GM19468 (cell line): Measurements from ENCODE around the gene CDC20.

Experiments
- ATAC-seq: cut with Tn5 transposase; IDR thresholded peaks from one replicate; pipeline ENCODE4 v1.9.1; 2021; ENCODE audit warnings: mild to moderate bottlenecking, moderate library complexity, moderate number of reproducible peaks; ENCODE audit not compliant: unreplicated experiment; ENCODE audit errors: extremely low read depth

The CDC20 gene

GRCh38 chr1:43327549-43328292 lies 31.1 kb upstream of the CDC20 start:
- ATAC-seq = no peak

DNA sequence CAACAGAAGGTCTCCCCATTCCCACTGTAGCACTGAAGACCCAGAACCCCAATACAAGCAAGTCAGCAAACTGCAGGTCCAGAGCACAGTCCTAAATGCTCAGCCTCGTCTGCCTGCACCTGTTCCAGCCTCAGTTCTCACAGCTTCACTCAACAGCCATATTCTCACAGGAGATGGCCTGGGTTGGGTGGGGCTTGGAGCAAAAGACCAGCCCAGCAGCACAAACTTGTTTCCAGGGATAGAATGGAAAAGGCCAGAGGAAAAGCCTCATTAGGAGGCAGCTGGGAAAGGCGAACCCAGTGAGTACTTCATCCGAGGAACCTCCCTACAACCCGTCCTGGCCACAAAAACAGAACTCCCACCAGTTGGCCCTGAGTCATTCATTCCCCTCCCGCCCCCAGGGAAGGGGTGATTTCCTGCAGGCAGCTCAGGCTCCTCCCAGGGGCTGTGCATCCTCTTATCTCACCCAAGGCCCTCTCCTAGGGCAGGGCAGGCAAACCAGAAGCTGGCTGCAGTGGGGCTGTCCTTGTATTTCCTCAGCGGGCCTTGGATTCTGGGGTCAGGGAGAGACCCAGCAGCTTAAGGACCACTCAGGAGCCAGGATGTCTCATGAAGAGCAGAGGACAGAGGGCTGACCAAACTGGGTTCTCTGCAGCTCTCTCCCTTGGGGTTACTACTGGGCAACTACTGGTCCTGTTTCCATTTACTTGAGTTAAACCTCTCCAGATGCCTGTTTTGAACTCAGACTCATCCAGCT lies 28.6 kb upstream of the CDC20 start:
- ATAC-seq = no peak

- no peak for ATAC-seq
Measured at GRCh38 chr1:43331688-43332087, 27.1 kb upstream of the CDC20 start.

DNA sequence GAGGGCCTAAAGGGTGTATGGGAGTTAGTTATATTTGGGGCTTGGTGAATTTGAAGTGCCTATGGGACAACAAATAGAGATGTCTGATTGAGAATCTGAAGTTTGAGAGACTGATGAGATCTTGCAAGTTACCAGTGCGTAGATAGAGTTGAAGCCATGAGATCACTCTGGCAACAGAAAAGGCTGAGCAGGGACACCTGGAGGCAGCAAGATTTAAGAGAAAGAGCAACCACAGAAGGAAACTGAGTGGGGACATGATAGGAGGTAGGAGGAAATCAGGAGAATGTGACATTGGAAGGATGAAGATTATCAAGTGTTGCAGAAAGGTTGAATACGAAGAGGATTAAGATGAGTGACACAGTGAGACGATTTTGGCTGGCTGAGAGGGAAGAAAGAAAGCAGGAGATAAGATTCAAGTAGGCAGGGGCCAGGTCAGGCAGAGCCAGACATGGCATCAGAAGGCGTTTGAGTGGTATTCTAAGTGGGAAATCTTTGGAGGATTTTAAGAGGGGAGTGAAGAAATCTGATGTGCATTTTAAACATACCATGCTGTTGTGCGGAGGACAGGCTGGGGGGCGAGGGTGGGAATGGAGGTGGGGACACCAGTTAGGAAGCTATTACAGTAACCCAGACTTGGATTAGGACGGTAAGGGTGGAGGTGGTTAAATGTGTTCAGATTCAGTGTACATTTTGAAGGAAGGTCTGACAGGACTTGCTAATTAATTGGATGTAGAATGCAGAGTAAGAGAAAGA lies 24.2 kb upstream of the CDC20 start:
- no peak for ATAC-seq

DNA sequence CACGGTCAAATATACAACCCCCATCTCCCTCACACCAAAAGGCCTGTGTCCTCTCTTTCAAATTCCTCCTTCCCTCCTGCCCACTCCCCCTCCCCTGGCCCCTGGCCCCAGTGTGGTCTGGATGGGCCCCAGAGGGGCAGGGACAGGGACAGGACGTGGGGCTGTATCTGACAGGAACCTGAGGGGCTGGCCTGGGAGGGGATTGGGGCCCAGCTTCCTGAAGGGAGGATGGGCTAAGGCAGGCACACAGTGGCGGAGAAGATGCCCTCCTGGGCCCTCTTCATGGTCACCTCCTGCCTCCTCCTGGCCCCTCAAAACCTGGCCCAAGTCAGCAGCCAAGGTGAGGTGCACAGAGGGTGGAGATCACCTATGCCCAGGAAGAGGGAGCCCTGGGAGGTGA lies 21.2 kb upstream of the CDC20 start, which contains the start of gene MPL:
TSS of gene MPL (plus strand) at position 231 of the 400 bp plus-strand sequence. CDS start at position 262, 31 bp downstream.
- ATAC-seq = no peak

DNA sequence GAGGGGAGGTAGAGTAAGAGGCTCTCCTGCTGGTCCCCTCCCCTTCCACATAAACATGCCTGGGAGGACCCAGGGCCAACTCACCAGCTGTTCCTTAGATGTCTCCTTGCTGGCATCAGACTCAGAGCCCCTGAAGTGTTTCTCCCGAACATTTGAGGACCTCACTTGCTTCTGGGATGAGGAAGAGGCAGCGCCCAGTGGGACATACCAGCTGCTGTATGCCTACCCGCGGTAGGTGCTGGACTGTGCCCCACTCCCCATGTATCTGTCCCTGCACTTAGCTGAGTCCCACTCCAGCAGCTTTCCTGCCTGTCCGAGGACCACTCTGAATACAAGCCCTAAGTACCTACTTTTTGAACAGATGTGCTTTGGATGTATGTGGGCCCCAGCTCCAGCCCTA lies 20.8 kb upstream of the CDC20 start:
- no peak for ATAC-seq

- no peak for ATAC-seq
Measured at GRCh38 chr1:43339584-43340232, 19.1 kb upstream of the CDC20 start.

- no peak for ATAC-seq
Measured at GRCh38 chr1:43340559-43340958, 18.2 kb upstream of the CDC20 start.

GRCh38 chr1:43344267-43344850 lies 14.4 kb upstream of the CDC20 start:
- ATAC-seq = no peak

GRCh38 chr1:43345120-43345519 lies 13.7 kb upstream of the CDC20 start:
- no peak for ATAC-seq

- ATAC-seq = no peak
Measured at GRCh38 chr1:43346636-43347035, 12.1 kb upstream of the CDC20 start.

- no peak for ATAC-seq
Measured at GRCh38 chr1:43348343-43348808, 10.4 kb upstream of the CDC20 start.

GRCh38 chr1:43348809-43349593 lies 9.8 kb upstream of the CDC20 start:
- ATAC-seq = no peak

DNA sequence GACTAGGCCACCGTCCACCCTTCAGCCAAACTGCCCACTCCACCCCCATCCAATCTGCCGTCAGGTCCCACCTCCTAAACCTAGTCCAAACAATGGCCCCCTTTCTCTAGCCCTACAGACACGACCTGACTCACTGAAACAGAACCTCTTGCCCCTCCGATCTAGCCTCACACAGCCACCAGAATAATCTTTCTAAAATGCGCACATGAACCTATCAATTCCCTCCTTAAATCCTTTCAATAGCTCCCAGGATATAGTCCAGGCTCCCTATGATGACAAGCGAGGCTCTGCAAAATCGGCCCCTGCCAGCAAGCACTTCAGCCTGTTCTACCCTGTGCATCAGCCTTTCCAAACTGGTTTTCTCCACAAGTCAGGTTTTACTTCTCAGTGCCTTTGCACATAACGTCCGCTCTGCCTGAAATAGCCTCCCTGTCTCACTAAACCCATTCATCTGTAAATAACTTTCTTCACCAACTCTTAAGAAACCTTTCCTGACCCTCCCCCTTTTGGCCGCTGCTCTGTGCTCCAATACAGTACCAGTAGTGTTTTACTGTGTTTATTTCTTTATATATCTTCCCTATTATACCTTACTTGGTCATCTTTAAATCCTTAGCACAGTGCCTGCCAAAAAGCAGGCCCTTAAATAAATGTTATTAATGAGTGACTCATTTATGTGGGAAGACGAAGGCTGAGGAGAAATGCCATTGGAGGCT lies 9.0 kb upstream of the CDC20 start:
- ATAC-seq = no peak

DNA sequence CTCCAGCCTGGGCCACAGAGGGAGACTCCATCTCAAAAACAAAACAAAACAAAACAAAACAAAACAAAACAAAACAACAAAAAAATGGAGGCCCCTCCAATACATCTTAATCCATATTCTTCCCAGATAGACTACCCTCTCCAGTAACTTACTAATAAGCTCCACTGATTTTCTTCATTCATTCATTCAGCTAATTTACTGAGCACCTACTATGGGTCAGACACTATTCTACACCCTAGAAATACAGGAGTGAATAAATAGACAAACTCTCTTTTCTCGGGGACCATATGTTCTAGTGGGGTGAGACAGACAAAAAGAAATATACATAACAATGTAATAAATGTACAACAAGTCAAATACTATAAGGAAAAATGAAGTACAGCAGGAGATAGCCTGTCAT lies 7.8 kb upstream of the CDC20 start:
- ATAC-seq = no peak

DNA sequence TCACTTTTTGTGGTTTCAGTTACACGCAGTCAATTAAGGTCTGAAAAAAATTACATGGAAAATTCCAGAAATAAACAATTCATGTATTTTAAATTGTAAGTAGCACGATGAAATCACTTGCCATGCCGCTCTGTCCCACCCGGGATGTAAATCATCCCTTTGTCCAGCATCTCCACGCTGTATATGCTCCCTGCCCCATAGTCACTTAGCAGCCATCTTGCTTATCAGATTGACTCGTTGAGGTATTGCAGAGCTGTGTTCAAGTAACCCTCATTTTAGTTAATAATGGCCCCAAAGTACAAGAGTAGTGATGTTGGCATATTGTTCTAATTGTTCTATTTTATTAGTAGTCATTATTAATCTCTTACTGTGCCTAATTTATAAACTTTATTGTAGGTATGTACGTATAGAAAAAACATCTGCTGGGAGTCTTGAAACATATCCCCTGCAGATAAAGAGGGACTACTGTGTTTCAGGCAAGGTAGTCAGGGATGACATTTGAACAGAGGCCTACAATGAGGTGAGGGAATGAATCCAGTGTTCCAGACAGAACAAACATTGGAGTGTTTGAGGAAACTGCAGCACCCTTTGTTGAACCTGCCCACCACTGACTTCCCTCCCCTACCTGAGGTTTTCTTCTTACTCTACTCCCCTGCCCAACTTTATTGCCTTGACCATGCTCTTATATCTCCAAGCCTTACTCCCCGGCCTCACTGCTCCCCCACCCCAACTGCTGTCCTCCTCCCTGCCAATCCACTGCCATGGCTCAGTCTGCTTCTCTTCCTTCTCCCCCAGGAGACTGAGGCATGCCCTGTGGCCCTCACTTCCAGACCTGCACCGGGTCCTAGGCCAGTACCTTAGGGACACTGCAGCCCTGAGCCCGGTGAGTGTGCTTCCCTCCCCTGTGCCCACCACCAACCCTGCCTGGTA lies 7.1 kb upstream of the CDC20 start:
- no peak for ATAC-seq

- no peak for ATAC-seq
Measured at GRCh38 chr1:43352351-43352705, 6.5 kb upstream of the CDC20 start.

DNA sequence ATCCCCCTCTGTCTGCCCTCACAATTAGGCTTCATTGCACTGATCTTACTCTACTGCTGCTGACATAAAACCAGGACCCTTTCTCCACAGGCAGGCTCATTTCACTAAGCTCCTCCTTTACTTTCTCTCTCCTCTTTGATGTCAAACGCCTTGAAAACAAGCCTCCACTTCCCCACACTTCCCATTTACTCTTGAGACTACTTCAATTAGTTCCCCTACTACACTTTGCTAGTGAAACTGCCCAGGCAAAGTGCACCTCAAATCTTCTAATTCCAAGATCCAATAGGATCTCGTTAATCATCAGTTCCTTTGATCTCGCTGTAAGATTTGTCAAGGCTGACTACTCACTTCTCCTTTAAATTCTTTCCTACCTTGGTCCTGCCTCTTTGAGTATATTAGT lies 5.9 kb upstream of the CDC20 start:
- ATAC-seq = no peak
